GM21367 (cell line): ENCODE measurements around the gene MCU.
"Not testable (repeated sequence)": the region's sequence is repeated elsewhere in the genome, so short reads cannot be mapped to it uniquely, and the experiment has no call there.

Experiments used
- ATAC-seq: cut with Tn5 transposase; IDR thresholded peaks from one replicate; pipeline ENCODE4 v1.9.1; 2021; ENCODE audit not compliant: unreplicated experiment

Gene MCU

GRCh38 chr10:72758930-72759329 is 67.0 kb downstream of the MCU start:
- ATAC-seq: not testable (repeated sequence)

GRCh38 chr10:72759584-72759983 is 67.6 kb downstream of the MCU start:
- ATAC-seq: no peak

- no peak for ATAC-seq
Measured at GRCh38 chr10:72761498-72761897, 69.6 kb downstream of the MCU start.

GRCh38 chr10:72762042-72762441 is 70.1 kb downstream of the MCU start:
- no peak for ATAC-seq

GRCh38 chr10:72763201-72763600 is 71.3 kb downstream of the MCU start:
- ATAC-seq: no peak

GRCh38 chr10:72764151-72764550 is 72.2 kb downstream of the MCU start:
- no peak for ATAC-seq

- no peak for ATAC-seq
Measured at GRCh38 chr10:72765051-72765745, 73.3 kb downstream of the MCU start.

- ATAC-seq: not testable (repeated sequence)
Measured at GRCh38 chr10:72771195-72771594, 79.3 kb downstream of the MCU start.

- ATAC-seq: no peak
Measured at GRCh38 chr10:72772031-72772430, 80.1 kb downstream of the MCU start.

- no peak for ATAC-seq
Measured at GRCh38 chr10:72779874-72780273, 87.9 kb downstream of the MCU start.

- no peak for ATAC-seq
Measured at GRCh38 chr10:72782649-72783330, 90.8 kb downstream of the MCU start.

- ATAC-seq: no peak
Measured at GRCh38 chr10:72783410-72783833, 91.5 kb downstream of the MCU start.

- no peak for ATAC-seq
Measured at GRCh38 chr10:72784551-72785351, 92.8 kb downstream of the MCU start.

GRCh38 chr10:72785409-72785808 is 93.5 kb downstream of the MCU start:
- no peak for ATAC-seq

GRCh38 chr10:72790216-72790990 is 98.5 kb downstream of the MCU start:
- no peak for ATAC-seq

GRCh38 chr10:72792288-72792687 is 100.3 kb downstream of the MCU start:
- ATAC-seq: no peak

- no peak for ATAC-seq
Measured at GRCh38 chr10:72793752-72794151, 101.8 kb downstream of the MCU start.

GRCh38 chr10:72794260-72794659 is 102.3 kb downstream of the MCU start:
- no peak for ATAC-seq

- no peak for ATAC-seq
Measured at GRCh38 chr10:72796042-72796441, 104.1 kb downstream of the MCU start.

- no peak for ATAC-seq
Measured at GRCh38 chr10:72796538-72796937, 104.6 kb downstream of the MCU start.
